SKM-1 treated with dmso at 0.1 percent for 144 hours (cell line): ENCODE measurements around the gene CENPP.
"Not testable (repeated sequence)": the region's sequence is repeated elsewhere in the genome, so short reads cannot be mapped to it uniquely, and the experiment has no call there.

Source experiments
- DNase-seq: peaks from one replicate; lab custom pipeline; 2025; ENCODE audit not compliant: unreplicated experiment; lab: John Stamatoyannopoulos, UW

The CENPP gene

DNA sequence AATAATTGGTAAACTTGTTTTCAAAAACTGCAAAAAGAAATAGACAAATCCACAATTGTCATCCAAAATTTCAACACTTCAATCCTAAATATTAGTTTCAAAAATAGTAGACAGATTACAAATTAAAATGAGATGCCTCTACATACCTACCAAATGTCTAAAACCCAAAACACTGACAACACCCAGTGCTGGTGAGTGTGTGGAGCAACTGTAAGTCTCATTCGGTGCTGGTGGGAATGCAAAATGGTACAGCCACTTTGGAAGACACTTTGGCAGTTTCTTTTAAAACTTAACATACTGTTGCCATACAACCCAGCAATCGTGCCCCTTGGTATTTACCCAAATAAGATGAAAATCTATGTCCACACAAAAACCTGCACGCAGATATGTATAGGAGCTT lies 203.4 kb downstream of the CENPP start:
- no peak for DNase-seq

DNA sequence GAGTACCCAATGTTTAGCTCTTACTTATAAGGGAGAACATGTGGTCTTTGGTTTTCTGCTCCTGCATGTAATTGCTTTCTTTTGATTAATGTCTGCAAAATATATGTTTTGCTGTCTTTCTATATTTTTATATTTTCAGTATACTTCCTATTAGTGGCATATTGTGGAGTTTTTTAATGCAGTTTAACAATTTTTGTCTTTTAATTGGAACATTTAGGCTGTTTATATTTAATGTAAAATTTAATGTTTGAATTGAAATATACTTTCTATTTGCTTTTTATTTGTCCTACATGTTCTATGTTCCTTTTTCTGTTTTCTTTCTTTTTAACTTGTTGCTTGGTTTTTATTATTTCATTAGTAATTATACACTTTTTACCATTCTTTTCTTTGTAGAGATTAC lies 205.1 kb downstream of the CENPP start:
- DNase-seq = no peak

DNA sequence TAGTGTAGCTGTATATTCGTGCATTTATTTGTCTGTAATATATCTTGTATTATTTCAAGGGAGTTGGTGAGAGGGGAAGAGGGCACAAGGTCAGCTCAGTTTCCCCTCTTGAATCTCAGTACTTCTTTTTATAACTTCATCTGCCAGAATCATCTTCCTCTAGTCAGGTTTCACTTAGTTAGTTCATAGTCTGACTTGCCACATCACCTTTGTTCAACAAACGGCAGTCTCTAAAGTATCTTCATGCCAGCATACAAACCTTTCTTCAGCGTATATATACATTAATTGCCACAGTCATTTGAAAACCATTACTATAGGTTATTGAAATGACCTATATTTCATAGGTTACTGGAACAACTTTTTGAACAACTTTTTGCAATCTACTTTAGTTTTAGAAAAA lies 208.5 kb downstream of the CENPP start:
- DNase-seq = no peak

DNA sequence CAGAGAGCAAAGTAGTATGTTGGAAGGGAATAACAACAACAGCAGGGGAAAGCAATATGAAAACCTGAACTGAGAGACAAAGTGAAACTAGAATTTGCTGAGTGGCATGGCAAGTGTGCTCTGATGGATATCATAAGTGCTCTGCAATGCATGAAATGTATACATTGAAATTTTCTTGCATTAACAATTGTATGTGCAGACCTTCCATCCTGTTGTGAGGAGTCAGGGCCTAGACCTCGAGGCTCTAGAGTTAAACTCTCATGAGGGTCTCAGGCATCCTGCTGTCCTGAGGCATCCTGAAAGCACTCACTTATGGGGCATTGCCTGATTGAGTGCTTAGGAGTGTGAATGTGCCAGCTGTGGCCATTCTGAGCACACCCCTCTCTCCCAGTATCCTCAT lies 208.9 kb downstream of the CENPP start:
- no peak for DNase-seq

DNA sequence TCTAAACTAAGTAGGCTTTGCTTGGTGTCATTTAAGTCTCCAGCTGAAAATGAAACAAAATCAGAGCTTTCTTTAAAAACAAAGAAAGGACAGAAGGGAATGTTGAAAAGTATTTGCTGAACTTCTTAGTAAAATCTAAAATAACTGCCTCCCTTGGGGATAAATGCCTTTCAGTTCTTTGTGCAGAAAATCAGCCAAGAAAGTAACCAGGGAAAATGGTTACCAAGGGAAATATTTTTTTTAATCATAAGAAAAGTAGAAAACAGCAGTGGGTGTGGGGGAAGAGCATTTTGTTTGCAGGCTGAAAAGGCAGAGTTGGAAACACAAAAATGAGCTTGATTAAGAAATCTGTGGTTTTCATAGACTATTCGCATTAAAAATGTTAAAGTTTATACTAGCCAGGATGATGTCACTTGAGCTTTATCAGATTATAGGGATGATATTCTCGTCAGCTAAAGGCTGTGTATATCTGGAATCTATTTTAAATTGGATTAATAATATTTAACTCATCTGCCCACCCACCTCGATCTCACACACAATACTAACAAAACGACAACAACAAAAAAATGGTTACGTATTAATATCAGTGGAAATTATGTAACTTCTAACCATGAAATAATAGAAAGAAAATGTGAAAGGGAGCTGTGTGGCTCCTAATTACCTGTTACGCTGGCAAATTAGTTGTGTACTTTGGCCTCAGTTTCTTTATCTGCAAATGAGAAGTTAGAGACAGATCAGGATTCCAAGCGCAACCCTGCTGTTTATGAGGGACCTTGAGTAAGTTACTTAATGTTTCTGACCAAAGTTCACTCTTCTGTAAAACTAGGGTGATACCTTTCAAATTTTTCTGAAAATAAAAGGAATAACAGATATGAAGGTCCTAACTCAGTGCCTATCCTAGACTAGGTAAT lies 210.4 kb downstream of the CENPP start, which contains the start of gene ECM2:
ECM2 (minus strand) TSS at position 51 of the 911 bp plus-strand sequence. CDS start 13,124 bp downstream, outside the sequence.
- DNase-seq = no peak

DNA sequence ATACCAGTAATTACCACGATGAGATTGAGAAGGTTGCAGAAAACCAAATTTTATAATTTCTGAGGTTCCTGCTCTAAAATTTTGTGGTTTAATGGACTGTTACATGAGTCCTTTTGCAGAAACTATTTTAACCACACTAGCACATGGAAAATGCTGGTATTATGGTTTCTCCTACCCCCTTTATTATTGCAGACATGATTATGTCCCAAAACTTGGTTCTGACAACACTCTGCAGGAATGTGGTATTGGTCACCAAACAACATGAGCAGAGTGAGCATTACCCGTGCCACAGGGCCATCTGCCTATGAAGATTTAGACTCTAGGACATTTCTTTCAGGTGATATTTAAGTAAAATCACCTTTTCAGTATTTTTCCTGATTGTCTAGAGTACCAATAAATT lies 212.8 kb downstream of the CENPP start:
- no peak for DNase-seq

DNA sequence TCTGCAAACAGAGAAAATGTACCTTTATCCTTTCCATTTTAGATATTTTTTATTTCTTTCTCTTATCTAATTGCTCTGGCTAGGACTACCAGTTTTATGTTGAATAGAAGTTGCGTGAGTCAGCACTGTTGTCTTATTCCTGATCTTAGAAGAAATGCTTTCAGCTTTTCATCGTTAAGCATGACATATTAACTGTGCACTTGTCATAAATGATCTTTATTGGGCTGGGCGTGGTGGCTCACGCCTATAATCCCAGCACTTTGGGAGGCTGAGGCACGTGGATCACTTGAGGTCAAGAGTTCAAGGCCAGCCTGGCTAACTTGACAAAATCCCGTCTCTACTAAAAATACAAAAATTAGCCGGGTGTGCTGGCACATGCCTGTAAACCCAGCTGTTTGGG lies 218.2 kb downstream of the CENPP start:
- DNase-seq = no peak

DNA sequence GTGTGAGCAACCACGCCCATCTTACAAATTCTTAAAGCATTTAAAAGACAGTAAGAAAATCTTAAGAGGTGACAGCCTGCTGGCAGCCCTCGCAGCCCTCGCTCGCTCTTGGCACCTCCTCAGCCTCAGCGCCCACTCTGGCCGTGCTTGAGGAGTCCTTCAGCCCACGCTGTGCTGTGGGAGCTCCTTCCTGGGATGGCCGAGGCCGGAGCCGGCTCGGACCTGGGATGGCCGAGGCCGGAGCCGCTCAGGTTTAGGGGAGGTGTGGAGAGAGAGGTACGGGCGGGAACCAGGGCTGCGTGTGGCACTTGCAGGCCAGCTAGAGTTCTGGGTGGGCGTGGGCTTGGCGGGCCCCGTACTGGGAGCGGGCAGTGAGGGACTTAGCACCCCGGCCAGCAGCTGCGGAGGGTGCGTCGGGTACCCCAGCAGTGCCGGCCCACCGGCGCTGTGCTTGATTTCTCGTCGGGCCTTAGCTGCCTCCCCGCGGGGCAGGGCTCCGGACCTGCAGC lies 219.3 kb downstream of the CENPP start:
- DNase-seq = no peak

DNA sequence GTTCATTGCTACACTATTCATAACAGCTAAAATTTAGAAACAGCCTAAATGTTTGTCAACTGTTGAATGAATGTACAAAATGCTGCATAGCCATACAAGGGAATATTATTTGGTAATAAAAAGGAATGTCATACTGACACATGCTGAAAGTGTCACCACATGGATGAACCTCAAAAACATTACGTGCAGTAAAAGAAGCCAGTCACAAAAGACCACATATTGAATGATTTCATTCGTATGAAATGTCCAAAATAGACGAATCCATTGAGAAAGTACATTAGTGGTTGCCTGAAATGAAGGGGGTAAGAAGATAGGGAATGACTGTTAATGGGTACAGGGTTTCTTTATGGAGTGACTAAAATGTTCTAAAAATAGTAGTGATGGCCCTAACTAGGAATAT lies 221.6 kb downstream of the CENPP start:
- DNase-seq = no peak

DNA sequence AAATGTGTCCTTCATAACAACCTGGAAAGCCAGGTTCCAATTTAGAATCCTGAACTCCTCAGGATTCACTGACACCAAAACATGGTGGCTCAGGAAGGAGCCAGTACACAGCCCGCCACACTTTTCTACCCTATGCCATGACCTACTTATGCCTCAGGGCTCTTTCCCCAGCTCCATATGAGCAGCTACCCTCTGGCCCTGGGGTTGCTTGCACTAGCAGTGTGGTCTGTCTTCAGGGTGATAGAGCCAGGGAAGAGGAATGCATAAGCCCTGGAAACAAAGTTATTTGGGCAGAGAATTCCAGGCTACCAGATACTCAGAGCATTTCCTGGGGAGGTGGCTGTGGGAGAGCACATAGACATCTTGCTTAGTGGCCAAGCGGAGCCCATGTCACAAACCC lies 225.0 kb downstream of the CENPP start:
- DNase-seq = no peak

DNA sequence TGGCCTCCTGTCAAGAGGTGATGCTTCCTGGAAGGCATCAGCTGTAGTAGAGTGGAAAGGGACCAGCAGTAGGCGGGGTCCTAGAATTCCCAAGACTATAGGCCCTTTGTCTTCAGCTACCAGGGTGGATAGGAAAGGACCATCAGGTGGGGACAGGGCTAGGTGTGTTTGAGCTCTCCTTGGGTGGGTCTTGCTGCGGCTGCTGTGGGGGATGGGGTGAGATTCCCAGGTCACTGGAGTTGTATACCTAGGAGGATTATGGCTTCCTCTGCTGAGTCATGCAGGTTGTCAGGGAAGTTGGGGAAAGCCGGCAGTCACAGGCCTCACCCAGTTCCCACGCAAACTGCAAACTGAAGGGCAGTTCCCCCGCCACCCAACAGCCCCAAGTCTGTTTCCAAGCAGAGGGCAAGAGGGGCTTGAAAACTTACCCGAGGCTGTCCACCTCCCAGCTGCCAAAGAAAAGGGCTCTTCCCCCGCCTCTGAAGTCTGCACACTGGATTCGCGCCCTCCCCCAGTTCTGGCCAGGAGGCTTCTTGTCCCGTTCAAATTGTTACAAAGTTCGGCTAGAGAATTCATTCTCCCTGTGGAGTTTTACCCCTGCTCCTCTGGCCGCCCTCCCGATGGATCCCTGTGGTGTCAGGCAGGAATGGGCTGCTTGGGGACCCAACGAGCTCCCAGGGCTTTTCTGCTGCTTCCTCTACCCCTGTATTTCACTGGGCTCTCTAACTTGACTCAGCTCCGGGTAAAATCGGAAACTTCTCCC lies 233.0 kb downstream of the CENPP start:
- no peak for DNase-seq

DNA sequence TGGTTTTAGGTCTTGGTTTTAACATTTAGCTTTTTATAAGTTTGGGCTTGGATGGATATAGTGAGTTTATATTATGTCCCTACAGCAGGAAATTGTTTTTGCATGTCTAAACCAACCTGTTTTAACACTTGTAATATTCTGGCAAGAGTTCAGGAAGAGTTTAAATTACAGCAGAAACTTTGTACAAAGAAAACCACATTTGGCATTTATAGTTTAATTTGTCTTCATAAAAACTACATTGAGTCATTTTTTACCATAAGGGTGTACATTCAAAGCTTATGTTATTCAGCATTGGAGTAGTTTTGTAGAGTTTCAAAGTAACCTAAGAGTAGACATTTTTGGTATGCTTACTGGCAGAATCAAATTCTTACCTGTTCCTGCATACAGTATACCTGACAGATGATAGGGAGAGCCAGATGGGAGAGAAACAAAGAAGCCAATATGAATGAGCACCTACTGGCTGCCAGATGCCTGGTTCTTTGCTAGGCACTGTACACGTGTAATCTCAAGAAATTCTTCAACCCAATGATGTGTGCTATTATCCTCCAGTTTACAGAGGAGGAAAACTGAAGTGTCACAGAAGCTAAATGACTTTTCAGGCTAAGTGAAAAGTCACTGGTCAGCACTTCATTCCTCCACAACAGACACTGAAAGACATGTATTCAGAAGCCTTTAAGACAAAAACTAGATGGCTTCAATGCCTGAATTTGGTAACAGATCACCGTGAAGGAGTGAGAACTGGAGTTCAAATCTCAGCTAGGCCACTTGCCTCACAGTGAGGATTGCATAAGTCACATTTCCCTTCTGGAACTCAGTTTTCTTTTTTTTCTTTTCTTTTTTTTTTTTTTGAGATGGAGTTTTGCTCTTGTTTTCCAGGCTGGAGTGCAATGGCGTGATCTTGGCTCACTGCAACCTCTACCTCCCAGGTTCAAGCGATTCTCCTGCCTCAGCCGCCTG lies 235.9 kb downstream of the CENPP start:
- no peak for DNase-seq

DNA sequence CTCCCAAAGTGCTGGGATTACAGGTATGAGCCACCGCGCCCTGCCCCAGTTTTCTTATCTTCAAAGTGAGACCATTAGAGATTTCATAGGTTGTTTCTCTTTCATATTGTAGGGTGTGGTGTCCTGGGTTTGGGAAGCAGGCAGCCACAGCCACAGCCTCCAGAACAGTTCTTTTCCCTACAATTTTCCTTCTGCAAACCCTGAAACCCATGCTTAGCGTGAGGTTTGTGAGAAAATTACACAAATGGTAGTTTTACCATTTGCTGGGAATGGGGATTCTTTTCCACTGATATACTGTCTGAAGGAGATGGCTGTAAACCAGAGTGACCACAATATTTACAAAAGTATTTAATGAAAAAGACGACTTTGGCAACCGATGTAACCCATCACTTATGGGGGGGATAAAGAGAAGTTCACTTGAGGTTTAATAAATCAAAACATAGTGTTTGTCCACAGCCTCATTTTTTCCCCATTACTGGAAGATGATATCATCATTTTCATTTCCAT lies 236.8 kb downstream of the CENPP start:
- DNase-seq = no peak

DNA sequence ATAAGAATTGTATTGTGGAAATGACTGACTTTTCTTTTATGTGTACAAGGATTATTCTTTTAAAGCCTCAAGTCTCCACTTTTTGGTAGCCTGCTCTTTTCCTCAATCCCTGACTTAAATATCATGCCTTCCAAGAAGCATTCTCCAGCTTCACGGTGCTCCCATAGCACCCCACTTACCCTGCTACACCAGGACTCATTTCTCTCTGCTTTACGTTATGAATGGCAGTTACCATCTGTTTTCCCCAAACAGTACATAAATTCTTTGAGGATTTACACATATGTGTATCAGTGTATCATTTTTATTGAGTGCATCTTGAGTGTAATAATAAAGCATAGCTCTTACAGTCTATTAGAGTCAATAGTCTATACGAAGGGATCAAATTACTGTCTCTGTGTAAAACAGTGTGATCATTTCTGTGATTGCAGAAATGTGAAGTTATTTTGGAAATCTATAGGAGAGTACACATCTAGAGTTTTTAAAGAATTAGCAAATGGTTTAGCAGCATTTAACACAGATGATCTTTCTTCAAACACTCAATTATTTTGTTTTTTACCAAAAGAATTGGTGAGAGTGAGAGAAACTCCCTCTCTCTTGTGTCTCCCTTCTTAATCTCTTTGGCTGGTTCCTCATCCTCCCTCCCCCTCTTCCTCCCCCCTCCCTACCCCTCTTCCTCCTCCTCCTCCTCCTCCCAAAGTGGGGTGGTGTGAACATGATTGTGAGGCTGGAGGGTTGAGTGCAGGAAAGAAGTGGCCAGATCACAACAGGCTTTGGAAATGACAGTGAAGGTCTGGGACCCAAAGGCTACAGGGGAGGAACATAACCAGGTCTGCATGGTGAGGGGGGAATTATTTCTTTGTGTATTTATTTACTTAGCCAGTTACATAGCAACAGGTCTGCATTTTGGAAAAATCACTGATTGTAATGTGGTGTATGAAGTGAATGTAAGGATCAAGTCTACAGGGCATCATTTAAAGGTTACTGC lies 237.7 kb downstream of the CENPP start:
- DNase-seq = no peak

DNA sequence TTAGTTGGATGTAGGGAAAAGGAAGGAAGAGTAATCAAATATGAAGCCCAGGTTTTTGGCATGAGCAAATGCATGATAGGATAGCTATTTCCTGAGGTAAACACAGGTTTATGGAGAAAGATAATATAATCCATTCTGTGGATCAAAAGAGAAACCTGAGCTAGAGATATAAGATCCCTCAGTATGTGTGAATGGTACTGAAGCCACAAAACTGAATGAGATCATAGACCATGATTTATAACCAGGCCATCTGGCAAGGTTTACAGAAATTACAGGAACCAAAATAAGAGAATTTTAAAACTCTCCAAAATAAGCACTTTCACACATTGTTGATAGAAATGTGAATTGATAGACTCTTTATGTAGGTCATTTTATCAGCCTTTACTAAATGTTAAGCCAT lies 238.8 kb downstream of the CENPP start:
- DNase-seq = no peak

DNA sequence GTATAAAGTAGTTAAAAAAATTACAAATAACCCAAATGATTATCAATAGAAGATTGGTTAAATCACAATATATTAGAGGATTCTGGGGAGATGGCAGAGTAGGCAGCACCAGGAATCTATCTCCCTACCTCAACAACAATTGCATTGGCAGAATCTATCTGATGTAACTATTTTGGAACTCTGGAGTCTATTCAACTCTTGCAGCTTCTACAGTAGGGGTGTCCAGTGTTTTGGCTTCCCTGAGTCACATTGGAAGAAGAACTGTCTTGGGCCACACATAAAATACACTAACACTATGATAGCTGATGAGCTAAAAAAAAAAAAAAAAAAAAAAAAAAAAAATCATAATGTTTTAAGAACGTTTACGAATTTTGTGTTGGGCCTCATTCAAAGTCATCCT lies 239.2 kb downstream of the CENPP start:
- no peak for DNase-seq

DNA sequence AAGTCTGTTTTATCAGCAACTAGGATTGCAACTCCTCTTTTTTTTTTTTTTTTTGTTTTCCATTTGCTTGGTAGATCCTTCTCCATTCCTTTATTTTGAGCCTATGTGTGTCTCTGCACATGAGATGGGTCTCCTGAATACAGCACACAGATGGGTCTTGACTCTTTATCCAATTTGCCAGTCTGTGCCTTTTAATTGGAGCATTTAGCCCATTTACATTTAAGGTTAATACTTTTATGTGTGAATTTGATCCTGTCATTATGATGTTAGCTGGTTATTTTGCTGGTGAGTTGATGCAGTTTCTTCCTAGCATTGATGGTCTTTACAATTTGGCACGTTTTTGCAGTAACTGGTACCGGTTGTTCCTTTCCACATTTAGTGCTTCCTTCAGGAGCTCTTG lies 246.1 kb downstream of the CENPP start:
- DNase-seq = not testable (repeated sequence)

DNA sequence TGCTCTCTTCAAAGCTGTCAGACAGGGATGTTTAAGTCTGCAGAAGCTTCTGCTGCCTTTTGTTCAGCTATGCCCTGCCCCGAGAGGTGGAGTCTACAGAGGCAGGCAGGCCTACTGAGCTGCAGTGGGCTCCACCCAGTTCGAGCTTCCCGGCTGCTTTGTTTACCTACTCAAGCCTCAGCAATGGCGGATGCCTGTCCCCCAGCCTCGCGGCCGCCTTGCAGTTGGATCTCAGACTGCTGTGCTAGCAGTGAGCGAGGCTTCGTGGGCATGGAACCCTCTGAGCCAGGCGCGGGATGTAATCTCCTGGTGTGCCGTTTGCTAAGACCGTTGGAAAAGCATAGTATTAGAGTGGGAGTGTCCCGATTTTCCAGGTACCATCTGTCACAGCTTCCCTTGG lies 247.9 kb downstream of the CENPP start:
- DNase-seq = not testable (repeated sequence)

DNA sequence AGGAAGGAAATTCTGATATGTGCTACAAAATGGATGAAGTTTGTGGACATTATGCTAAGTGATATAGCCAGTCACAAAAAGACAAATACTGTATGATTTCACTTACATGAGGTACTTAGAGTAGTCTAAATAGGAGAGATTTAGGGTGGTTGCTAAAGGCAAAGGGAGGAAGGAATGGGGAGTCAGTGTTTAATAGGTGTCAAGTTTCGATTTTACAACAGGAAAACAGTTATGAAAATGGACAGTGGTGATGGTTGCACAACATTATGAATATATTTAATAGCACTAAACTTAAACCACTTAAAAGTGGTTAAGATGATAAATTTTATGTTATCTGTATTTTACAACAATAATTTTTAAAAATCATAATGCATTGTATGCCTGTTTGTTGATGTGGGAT lies 250.4 kb downstream of the CENPP start:
- DNase-seq = no peak
